ENCODE data around the gene SMOC2.

Gene SMOC2

GRCh38 chr6:168415993-168416530 is 24.9 kb upstream of the SMOC2 start:
- no peak for DNase-seq

- DNase-seq: no peak
Observed at GRCh38 chr6:168416531-168416930, 24.5 kb upstream of the SMOC2 start.

GRCh38 chr6:168417191-168417590 is 23.8 kb upstream of the SMOC2 start:
- no peak for DNase-seq

GRCh38 chr6:168417679-168418557 is 23.1 kb upstream of the SMOC2 start:
- no peak for DNase-seq

- DNase-seq: no peak
Observed at GRCh38 chr6:168418711-168419121, 22.3 kb upstream of the SMOC2 start.

GRCh38 chr6:168419569-168419968 is 21.4 kb upstream of the SMOC2 start:
- DNase-seq: no peak

- no peak for DNase-seq
Observed at GRCh38 chr6:168420084-168420483, 20.9 kb upstream of the SMOC2 start.

- no peak for DNase-seq
Observed at GRCh38 chr6:168420706-168421105, 20.3 kb upstream of the SMOC2 start.

- DNase-seq: no peak
Observed at GRCh38 chr6:168427184-168427583, 13.8 kb upstream of the SMOC2 start.

GRCh38 chr6:168428052-168428826 is 12.7 kb upstream of the SMOC2 start:
- no peak for DNase-seq

GRCh38 chr6:168428863-168429262 is 12.1 kb upstream of the SMOC2 start:
- DNase-seq: no peak

GRCh38 chr6:168432196-168432595 is 8.8 kb upstream of the SMOC2 start:
- no peak for DNase-seq

- no peak for DNase-seq
Observed at GRCh38 chr6:168433898-168434297, 7.1 kb upstream of the SMOC2 start.

GRCh38 chr6:168434505-168434904 is 6.5 kb upstream of the SMOC2 start:
- DNase-seq: no peak

- no peak for DNase-seq
Observed at GRCh38 chr6:168437751-168438150, 3.2 kb upstream of the SMOC2 start.

GRCh38 chr6:168438783-168439520 is 2.0 kb upstream of the SMOC2 start:
- DNase-seq: no peak

GRCh38 chr6:168439794-168440450 is 1.1 kb upstream of the SMOC2 start:
- no peak for DNase-seq

GRCh38 chr6:168441434-168442391 is 729 bp downstream of the SMOC2 start:
- DNase-seq: no peak

- DNase-seq: no peak
Observed at GRCh38 chr6:168442646-168443045, 1.7 kb downstream of the SMOC2 start.

- DNase-seq: no peak
Observed at GRCh38 chr6:168447282-168447681, 6.3 kb downstream of the SMOC2 start.

GRCh38 chr6:168447700-168448099 is 6.7 kb downstream of the SMOC2 start:
- no peak for DNase-seq
